Retinal pigment epithelial cell (primary cell): Measurements from ENCODE around the gene FAM76A.

Experiments used
- DNase-seq: peaks from one replicate; pipeline ENCODE4 v3.0.0-alpha.2; 2010; ENCODE audit warnings: low read depth
- H3K4me3 ChIP-seq: 2 replicates; pipeline ENCODE4 v1.5.1; 2011; ENCODE audit warnings: mild to moderate bottlenecking, low read length, control low read depth, moderate library complexity
- CTCF ChIP-seq: conservative IDR thresholded peaks from 2 replicates; pipeline ENCODE4 v1.5.1; 2011; ENCODE audit warnings: low read depth, low read length, control low read depth, inconsistent platforms

The FAM76A gene

DNA sequence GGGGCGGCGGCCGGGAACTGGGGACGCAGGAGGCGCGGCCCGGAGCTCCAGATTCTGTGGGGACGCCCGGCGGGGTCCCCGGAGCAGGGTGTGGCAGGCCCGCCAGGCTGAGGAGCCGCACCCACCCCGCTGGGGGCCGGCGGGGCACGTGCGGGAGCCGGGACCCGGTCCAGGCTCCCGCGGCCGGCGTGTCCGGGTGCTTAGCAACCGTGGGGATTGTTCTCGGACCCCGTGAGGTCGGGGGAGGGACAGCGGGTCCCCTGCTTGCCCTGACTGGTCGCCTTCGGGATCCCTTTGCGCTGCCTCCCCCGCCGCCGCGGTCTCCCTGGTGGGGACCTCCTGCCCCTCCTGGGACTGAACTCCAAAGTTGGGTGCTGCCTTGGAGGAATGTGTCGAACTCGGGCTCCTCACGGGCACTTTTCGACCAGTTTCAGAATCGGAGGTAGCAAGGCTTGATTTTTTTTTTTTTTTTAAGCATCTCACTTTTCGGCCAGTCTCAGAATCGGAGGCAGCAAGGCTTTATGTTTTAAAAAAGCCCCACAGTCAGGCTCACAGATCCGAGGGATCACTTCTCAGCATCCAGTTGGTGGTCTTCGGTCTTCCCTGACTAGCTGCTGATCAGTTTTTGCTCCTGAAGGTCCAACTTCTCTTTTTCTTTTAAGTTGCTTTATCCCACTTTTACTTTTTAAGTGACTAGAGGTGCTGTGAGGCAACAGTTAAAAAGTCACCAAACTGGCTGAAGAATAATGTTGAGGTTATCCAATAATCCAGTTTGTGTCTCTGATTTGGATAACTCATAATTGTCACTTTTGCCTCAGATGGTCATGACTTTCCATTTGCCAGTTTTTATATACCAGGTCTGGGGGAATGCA lies 648 bp downstream of the FAM76A start:
- DNase-seq, result peak; percentile 27
- TF ChIP-seq CTCF, result no peak
- H3K4me3 ChIP-seq, result peak overlapping the region; percentile 75

- peak overlapping the region; percentile 75 for H3K4me3 ChIP-seq
- TF ChIP-seq CTCF, result no peak
- DNase-seq, result no peak
Observed at GRCh38 chr1:27727126-27727525, 1.4 kb downstream of the FAM76A start.

DNA sequence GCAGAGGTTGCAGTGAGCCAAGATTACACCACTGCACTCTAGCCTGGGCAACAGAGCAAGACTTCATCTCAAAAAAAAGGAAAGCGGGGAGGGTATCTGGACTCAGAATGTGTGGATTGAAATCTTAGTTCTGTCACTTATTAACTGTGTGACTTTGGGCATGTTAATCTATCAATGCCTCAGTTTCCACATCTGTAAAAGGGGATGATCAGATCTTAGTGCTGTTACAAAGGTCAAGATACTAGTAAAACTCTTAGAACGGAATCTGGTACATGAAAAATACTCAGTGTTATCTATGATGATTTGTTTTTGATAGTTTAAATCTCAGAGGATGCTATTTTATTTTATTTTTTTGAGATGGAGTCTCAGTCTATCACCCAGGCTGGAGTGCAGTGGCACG lies 10.5 kb downstream of the FAM76A start:
- DNase-seq, result no peak
- no peak overlapping the region for H3K4me3 ChIP-seq
- TF ChIP-seq CTCF, result no peak

GRCh38 chr1:27741121-27741520 lies 15.4 kb downstream of the FAM76A start:
- no peak overlapping the region for H3K4me3 ChIP-seq
- no peak for DNase-seq
- no peak for TF ChIP-seq CTCF

GRCh38 chr1:27744556-27744955 lies 18.8 kb downstream of the FAM76A start:
- TF ChIP-seq CTCF, result no peak
- no peak overlapping the region for H3K4me3 ChIP-seq
- DNase-seq, result no peak

- no peak overlapping the region for H3K4me3 ChIP-seq
- no peak for TF ChIP-seq CTCF
- DNase-seq, result no peak
Observed at GRCh38 chr1:27745466-27745865, 19.7 kb downstream of the FAM76A start.

- no peak overlapping the region for H3K4me3 ChIP-seq
- no peak for DNase-seq
- TF ChIP-seq CTCF, result no peak
Observed at GRCh38 chr1:27752360-27752759, 26.6 kb downstream of the FAM76A start.
